HepG2 (cell line): Measurements from ENCODE around the gene CYBC1. TPM values are rescaled to one million over a fixed set of nuclear protein-coding genes. Genes with fewer than 3 reads are reported as not detected.
A peak's percentile ranks its signal among the peaks of the same experiment; 100 is the strongest.

ENCODE experiments used
- ELF1 ChIP-seq: sonication (generic); formaldehyde crosslinking; IDR thresholded peaks from 2 replicates; pipeline ENCODE4 v1.4.0; 2020; ENCODE audit warnings: missing genetic modification reagents
- KDM1A ChIP-seq: IDR thresholded peaks from 2 replicates; pipeline ENCODE4 v1.6.1; 2016; ENCODE audit warnings: missing compliant biosample characterization
- SIX1 ChIP-seq: sonication (generic); formaldehyde crosslinking; IDR thresholded peaks from 2 replicates; pipeline ENCODE4 v1.4.0; 2020; ENCODE audit warnings: missing genetic modification reagents, borderline replicate concordance
- SKI ChIP-seq: fragments of 450-650 bp; IDR thresholded peaks from one replicate; pipeline ENCODE4 v1.6.1; 2018; ENCODE audit warnings: mild to moderate bottlenecking; ENCODE audit not compliant: partially characterized antibody
- SRSF4 ChIP-seq: fragments of 200-400 bp; formaldehyde crosslinking; IDR thresholded peaks from one replicate; pipeline ENCODE4 v1.6.1; 2018; ENCODE audit warnings: mild to moderate bottlenecking, low read depth, low read length, moderate library complexity; ENCODE audit not compliant: poor library complexity, severe bottlenecking
- TOPORS ChIP-seq: sonication (generic); formaldehyde crosslinking; IDR thresholded peaks from 2 replicates; pipeline ENCODE4 v1.8.0; 2023; ENCODE audit warnings: mild to moderate bottlenecking, missing genetic modification reagents
- ZNF563 ChIP-seq: sonication (generic); formaldehyde crosslinking; IDR thresholded peaks from 2 replicates; pipeline ENCODE4 v1.8.0; 2022; ENCODE audit warnings: mild to moderate bottlenecking, moderate library complexity, missing genetic modification reagents
- ZNF569 ChIP-seq: sonication (generic); formaldehyde crosslinking; IDR thresholded peaks from 2 replicates; pipeline ENCODE4 v1.5.0; 2020; ENCODE audit warnings: mild to moderate bottlenecking, missing genetic modification reagents, moderate library complexity, borderline replicate concordance
- ZNF614 ChIP-seq: IDR thresholded peaks from 2 replicates; pipeline ENCODE4 v1.6.1; 2018; ENCODE audit warnings: missing biosample characterization, missing genetic modification reagents, inconsistent platforms, borderline replicate concordance
- ZNF674 ChIP-seq: sonication (generic); formaldehyde crosslinking; IDR thresholded peaks from 2 replicates; pipeline ENCODE4 v1.5.0; 2020; ENCODE audit warnings: low read depth, mild to moderate bottlenecking, missing genetic modification reagents
- ZNF703 ChIP-seq: sonication (generic); formaldehyde crosslinking; IDR thresholded peaks from 2 replicates; pipeline ENCODE4 v1.5.1; 2020; ENCODE audit warnings: missing genetic modification reagents, mild to moderate bottlenecking, moderate library complexity, borderline replicate concordance
- ZNF749 ChIP-seq: sonication (generic); formaldehyde crosslinking; IDR thresholded peaks from 2 replicates; pipeline ENCODE4 v1.8.0; 2022; ENCODE audit warnings: mild to moderate bottlenecking, missing genetic modification reagents, moderate library complexity, borderline replicate concordance
- polyA plus RNA-seq, 8 experiments: library from polyadenylated mRNA; depleted of rRNA in 3 of 8; stranded (reverse) in 7 of 8; unstranded in 1 of 8; fragments of >200 nt; fragmentation: Illumina TruSeq in 4 of 8; extraction: Trizol in 4 of 8; gene quantifications; 2 replicates each; pipeline versions ENCODE4 v1.2.1 to v1.2.3, GENCODE V29; 2011 to 2016; ENCODE audit warnings: low read depth in 4 of 8, missing spikeins in 1 of 8, mixed read lengths in 1 of 8; ENCODE audit not compliant: insufficient read depth in 1 of 8
- total RNA-seq, 5 experiments: library from RNA; depleted of rRNA; stranded (reverse); fragments of >200 nt; fragmentation: Illumina TruSeq; extraction: Trizol; gene quantifications; 2 replicates each; pipeline ENCODE4 v1.2.3, GENCODE V29; 2016; ENCODE audit warnings: low read depth in 1 of 5
- TF ChIP-seq, protein P1 (sequence below): sonication (generic); formaldehyde crosslinking; IDR thresholded peaks from 2 replicates; pipeline ENCODE4 v1.4.0; 2020; ENCODE audit warnings: missing genetic modification reagents
- TF ChIP-seq, protein P2 (sequence below): sonication (generic); formaldehyde crosslinking; IDR thresholded peaks from 2 replicates; pipeline ENCODE4 v1.5.0; 2020; ENCODE audit warnings: mild to moderate bottlenecking, missing genetic modification reagents, borderline replicate concordance
- TF ChIP-seq, protein P3 (sequence below): IDR thresholded peaks from 2 replicates; pipeline ENCODE4 v1.6.1; 2016; ENCODE audit warnings: low read depth, control low read depth
- TF ChIP-seq, protein P4 (sequence below): sonication (generic); formaldehyde crosslinking; IDR thresholded peaks from 2 replicates; pipeline ENCODE4 v1.4.0; 2020; ENCODE audit warnings: missing genetic modification reagents

CYBC1 gene
- total and polyA plus RNA-seq, 2 of the 13 experiments (the other 11 are each of a cell fraction or from before 2014, with no cell fraction given) = 43.4 to 44.1 TPM

DNA sequence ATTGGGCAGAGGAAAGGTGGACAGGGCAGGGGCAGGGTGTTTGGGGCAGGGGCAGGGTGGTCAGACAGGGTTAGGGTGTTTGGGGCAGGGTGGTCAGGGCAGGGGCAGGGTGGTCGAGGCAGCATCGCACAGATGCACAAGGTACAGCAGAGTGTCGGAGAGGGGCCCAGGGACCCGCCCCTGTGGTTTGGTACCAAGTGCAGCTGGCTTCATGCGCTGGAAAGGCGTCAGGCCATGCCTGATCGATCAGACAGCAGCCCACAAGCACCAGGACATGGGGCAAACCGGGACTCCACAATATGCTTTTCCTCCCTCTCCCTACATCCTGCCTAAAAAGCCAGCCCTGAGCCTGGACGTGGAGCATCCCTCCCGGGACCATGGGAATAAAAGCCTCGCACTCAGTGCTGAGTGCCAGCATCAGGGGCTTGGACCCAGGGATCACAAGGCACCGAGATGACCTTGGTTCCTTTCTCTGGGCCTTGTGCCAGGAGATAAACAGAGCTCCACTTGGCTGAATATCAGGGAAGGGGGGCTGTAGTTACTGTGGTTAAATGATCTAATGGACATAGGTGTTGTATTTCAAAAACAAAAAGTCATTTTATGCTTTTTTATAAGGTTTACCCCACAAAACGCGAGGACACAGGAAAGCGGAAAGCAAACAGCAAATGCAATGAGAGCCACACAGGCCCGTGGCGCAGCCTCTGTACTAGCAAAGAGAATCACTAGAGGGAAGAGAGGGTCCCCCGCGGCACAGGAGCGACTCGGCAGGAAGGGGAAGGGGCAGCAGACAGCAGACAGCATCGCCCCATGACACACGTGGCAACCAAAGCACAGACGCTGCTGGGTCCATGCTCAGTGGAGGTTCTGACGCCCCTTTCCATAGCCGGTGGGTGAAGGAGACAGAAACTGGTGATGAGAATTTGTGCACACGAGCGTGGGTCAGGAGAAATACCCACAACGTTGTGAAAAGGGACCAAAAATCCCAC lies 37.7 kb downstream of the CYBC1 start (continued):
- TF ChIP-seq, protein P1, sequence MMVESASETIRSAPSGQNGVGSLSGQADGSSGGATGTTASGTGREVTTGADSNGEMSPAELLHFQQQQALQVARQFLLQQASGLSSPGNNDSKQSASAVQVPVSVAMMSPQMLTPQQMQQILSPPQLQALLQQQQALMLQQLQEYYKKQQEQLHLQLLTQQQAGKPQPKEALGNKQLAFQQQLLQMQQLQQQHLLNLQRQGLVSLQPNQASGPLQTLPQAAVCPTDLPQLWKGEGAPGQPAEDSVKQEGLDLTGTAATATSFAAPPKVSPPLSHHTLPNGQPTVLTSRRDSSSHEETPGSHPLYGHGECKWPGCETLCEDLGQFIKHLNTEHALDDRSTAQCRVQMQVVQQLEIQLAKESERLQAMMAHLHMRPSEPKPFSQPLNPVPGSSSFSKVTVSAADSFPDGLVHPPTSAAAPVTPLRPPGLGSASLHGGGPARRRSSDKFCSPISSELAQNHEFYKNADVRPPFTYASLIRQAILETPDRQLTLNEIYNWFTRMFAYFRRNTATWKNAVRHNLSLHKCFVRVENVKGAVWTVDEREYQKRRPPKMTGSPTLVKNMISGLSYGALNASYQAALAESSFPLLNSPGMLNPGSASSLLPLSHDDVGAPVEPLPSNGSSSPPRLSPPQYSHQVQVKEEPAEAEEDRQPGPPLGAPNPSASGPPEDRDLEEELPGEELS (CRISPR knock-in tag) = no peak
- no peak for TF ChIP-seq ZNF674 (CRISPR knock-in tag)
- no peak for TF ChIP-seq SKI
- no peak for TF ChIP-seq ZNF703 (CRISPR knock-in tag)
- TF ChIP-seq, protein P2, sequence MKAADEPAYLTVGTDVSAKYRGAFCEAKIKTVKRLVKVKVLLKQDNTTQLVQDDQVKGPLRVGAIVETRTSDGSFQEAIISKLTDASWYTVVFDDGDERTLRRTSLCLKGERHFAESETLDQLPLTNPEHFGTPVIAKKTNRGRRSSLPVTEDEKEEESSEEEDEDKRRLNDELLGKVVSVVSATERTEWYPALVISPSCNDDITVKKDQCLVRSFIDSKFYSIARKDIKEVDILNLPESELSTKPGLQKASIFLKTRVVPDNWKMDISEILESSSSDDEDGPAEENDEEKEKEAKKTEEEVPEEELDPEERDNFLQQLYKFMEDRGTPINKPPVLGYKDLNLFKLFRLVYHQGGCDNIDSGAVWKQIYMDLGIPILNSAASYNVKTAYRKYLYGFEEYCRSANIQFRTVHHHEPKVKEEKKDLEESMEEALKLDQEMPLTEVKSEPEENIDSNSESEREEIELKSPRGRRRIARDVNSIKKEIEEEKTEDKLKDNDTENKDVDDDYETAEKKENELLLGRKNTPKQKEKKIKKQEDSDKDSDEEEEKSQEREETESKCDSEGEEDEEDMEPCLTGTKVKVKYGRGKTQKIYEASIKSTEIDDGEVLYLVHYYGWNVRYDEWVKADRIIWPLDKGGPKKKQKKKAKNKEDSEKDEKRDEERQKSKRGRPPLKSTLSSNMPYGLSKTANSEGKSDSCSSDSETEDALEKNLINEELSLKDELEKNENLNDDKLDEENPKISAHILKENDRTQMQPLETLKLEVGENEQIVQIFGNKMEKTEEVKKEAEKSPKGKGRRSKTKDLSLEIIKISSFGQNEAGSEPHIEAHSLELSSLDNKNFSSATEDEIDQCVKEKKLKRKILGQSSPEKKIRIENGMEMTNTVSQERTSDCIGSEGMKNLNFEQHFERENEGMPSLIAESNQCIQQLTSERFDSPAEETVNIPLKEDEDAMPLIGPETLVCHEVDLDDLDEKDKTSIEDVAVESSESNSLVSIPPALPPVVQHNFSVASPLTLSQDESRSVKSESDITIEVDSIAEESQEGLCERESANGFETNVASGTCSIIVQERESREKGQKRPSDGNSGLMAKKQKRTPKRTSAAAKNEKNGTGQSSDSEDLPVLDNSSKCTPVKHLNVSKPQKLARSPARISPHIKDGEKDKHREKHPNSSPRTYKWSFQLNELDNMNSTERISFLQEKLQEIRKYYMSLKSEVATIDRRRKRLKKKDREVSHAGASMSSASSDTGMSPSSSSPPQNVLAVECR (CRISPR knock-in tag) = no peak; the same call in 1 of the 2 replicates
- TF ChIP-seq, protein P3, sequence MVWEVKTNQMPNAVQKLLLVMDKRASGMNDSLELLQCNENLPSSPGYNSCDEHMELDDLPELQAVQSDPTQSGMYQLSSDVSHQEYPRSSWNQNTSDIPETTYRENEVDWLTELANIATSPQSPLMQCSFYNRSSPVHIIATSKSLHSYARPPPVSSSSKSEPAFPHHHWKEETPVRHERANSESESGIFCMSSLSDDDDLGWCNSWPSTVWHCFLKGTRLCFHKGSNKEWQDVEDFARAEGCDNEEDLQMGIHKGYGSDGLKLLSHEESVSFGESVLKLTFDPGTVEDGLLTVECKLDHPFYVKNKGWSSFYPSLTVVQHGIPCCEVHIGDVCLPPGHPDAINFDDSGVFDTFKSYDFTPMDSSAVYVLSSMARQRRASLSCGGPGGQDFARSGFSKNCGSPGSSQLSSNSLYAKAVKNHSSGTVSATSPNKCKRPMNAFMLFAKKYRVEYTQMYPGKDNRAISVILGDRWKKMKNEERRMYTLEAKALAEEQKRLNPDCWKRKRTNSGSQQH = 0 out of 2 replicates have a peak, but pooled peaks have one; percentile 61
- no peak for TF ChIP-seq TOPORS (CRISPR knock-in tag)
- 0 out of 2 replicates have a peak, but pooled peaks have one; percentile 23 for TF ChIP-seq KDM1A (CRISPR knock-in tag)
- TF ChIP-seq ELF1 (CRISPR knock-in tag) = no peak
- TF ChIP-seq SIX1 (CRISPR knock-in tag) = peak; percentile 59; the same call in 1 of the 2 replicates
- no peak for TF ChIP-seq ZNF749 (CRISPR knock-in tag)
- peak; percentile 44; the same call in 1 of the 2 replicates for TF ChIP-seq ZNF614 (CRISPR knock-in tag)
- TF ChIP-seq ZNF569 = no peak
- TF ChIP-seq ZNF563 (CRISPR knock-in tag) = no peak
- no peak for TF ChIP-seq SRSF4
- TF ChIP-seq, protein P4, sequence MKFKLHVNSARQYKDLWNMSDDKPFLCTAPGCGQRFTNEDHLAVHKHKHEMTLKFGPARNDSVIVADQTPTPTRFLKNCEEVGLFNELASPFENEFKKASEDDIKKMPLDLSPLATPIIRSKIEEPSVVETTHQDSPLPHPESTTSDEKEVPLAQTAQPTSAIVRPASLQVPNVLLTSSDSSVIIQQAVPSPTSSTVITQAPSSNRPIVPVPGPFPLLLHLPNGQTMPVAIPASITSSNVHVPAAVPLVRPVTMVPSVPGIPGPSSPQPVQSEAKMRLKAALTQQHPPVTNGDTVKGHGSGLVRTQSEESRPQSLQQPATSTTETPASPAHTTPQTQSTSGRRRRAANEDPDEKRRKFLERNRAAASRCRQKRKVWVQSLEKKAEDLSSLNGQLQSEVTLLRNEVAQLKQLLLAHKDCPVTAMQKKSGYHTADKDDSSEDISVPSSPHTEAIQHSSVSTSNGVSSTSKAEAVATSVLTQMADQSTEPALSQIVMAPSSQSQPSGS (CRISPR knock-in tag) = no peak
